Measurements from ENCODE around the gene SPIN2A. TPM values are rescaled to one million over a fixed set of nuclear protein-coding genes. Genes with fewer than 3 reads are reported as not detected.
A peak's percentile ranks its signal among the peaks of the same experiment; 100 is the strongest.
"Not testable (repeated sequence)": the region's sequence is repeated elsewhere in the genome, so short reads cannot be mapped to it uniquely, and the experiment has no call there.

SPIN2A gene
- total RNA-seq, result 1 to 10 TPM in 1 of 2 donors, under 1 TPM in 1; 0.23 to 1.1 TPM

- H3K27ac ChIP-seq; H3K4me3 ChIP-seq; H3K36me3 ChIP-seq; H3K4me1 ChIP-seq (replicated peaks); H3K27me3 ChIP-seq (replicated peaks; ENCODE audit: insufficient read depth); DNase-seq (ENCODE audit: low spot score); H3K9me3 ChIP-seq; intact Hi-C loops (cut with DNase I): not testable (repeated sequence)
- 34% methylated on average over 19 of the region's 27 CpGs for WGBS
Observed at GRCh38 chrX:57137073-57137472, at the start of gene SPIN2A. TSS of gene SPIN2A (minus strand) at chrX:57137397. CDS start at chrX:57136597, 800 bp downstream.

GRCh38 chrX:57178605-57179004 lies 41.4 kb upstream of the SPIN2A start:
- no peak overlapping the region for H3K4me3 ChIP-seq
- intact Hi-C loops (cut with DNase I), result no loop called here

GRCh38 chrX:57177070-57177469 lies 39.9 kb upstream of the SPIN2A start:
- no peak for DNase-seq (ENCODE audit: low spot score)
- no peaks in the 10 kb centered on the region for H3K9me3 ChIP-seq
- no peaks in the 10 kb centered on the region for H3K4me1 ChIP-seq (replicated peaks)
- H3K27me3 ChIP-seq (replicated peaks; ENCODE audit: insufficient read depth), result no peaks in the 10 kb centered on the region
- H3K27ac ChIP-seq, result no peak overlapping the region
- TF ChIP-seq POLR2AphosphoS5 (IDR thresholded peaks at IDR 0.05) (no peak), POLR2A (IDR thresholded peaks at IDR 0.05) (no peak), CTCF (IDR thresholded peaks at IDR 0.05) (no peak)
- intact Hi-C loops (cut with DNase I), result no loop called here
- no peak overlapping the region for H3K4me3 ChIP-seq
- no peaks in the 10 kb centered on the region for H3K36me3 ChIP-seq
- WGBS, result 29% methylated on average over 1 of the region's 1 CpG

More at GRCh38 chrX:57178605-57179004, 41.4 kb upstream of the SPIN2A start:
- H3K27me3 ChIP-seq (replicated peaks; ENCODE audit: insufficient read depth), result no peaks in the 10 kb centered on the region
- H3K27ac ChIP-seq, result no peak overlapping the region
- no peaks in the 10 kb centered on the region for H3K4me1 ChIP-seq (replicated peaks)
- H3K36me3 ChIP-seq, result no peaks in the 10 kb centered on the region
- H3K9me3 ChIP-seq, result no peaks in the 10 kb centered on the region
- DNase-seq (ENCODE audit: low spot score), result no peak
- TF ChIP-seq CTCF (IDR thresholded peaks at IDR 0.05) (no peak), POLR2AphosphoS5 (IDR thresholded peaks at IDR 0.05) (no peak), POLR2A (IDR thresholded peaks at IDR 0.05) (no peak)

- H3K36me3 ChIP-seq, result no peaks in the 10 kb centered on the region
- intact Hi-C loops (cut with DNase I), result no loop called here
- TF ChIP-seq POLR2AphosphoS5 (IDR thresholded peaks at IDR 0.05) (no peak), POLR2A (IDR thresholded peaks at IDR 0.05) (no peak), CTCF (IDR thresholded peaks at IDR 0.05) (no peak)
- H3K4me3 ChIP-seq, result no peak overlapping the region
- 61% methylated on average over 6 of the region's 6 CpGs for WGBS
- H3K27me3 ChIP-seq (replicated peaks; ENCODE audit: insufficient read depth), result no peaks in the 10 kb centered on the region
- H3K9me3 ChIP-seq, result no peaks in the 10 kb centered on the region
- H3K4me1 ChIP-seq (replicated peaks), result no peaks in the 10 kb centered on the region
- no peak for DNase-seq (ENCODE audit: low spot score)
- H3K27ac ChIP-seq, result no peak overlapping the region
Observed at GRCh38 chrX:57172544-57172943, 35.3 kb upstream of the SPIN2A start.

GRCh38 chrX:57156397-57157049 lies 19.3 kb upstream of the SPIN2A start:
- no peak for DNase-seq (ENCODE audit: low spot score)
- intact Hi-C loops (cut with DNase I), result no loop called here
- H3K27ac ChIP-seq, result no peak overlapping the region
- no peaks in the 10 kb centered on the region for H3K27me3 ChIP-seq (replicated peaks; ENCODE audit: insufficient read depth)
- no peak overlapping the region for H3K4me3 ChIP-seq
- 74% methylated on average over 5 of the region's 5 CpGs for WGBS
- no peaks in the 10 kb centered on the region for H3K4me1 ChIP-seq (replicated peaks)
- H3K9me3 ChIP-seq, result no peaks in the 10 kb centered on the region
- H3K36me3 ChIP-seq, result no peaks in the 10 kb centered on the region
- TF ChIP-seq CTCF (IDR thresholded peaks at IDR 0.05) (peak in 2 of 4 experiments; percentile 11 to 14), POLR2A (IDR thresholded peaks at IDR 0.05) (no peak)

All from prostate gland (tissue), 2 donors.